Vagina (tissue), 2 donors: ENCODE data around the gene TMSB15C. TPM values are rescaled to one million over a fixed set of nuclear protein-coding genes. Genes with fewer than 3 reads are reported as not detected.

Source experiments
- DNase-seq, 2 donors: peaks; one replicate each; pipeline ENCODE4 v3.0.0-alpha.2; 2017; ENCODE audit errors: extremely low spot score in 2 of 2
- H3K27ac ChIP-seq: fragments of 200-600 bp; sonication (generic); one replicate; pipeline ENCODE4 v1.5.1; 2019
- H3K27me3 ChIP-seq: fragments of 200-600 bp; sonication (generic); one replicate; pipeline ENCODE4 v1.5.1; 2019
- H3K36me3 ChIP-seq, 2 donors: fragments of 200-600 bp; sonication (generic); one replicate each; pipeline ENCODE4 v1.5.1; 2017 to 2019
- H3K4me1 ChIP-seq: fragments of 200-600 bp; sonication (generic); one replicate; pipeline ENCODE4 v1.5.1; 2019
- H3K4me3 ChIP-seq, 2 donors: fragments of 200-600 bp; sonication (generic); 1 replicate in 1 of 2; 2 replicates in 1 of 2; pipeline ENCODE4 v1.5.1; 2016 to 2019
- H3K9me3 ChIP-seq: fragments of 200-600 bp; sonication (generic); one replicate; pipeline ENCODE4 v1.5.1; 2019
- POLR2A ChIP-seq, 2 donors: fragments of 450-650 bp; IDR thresholded peaks; one replicate each; pipeline ENCODE4 v1.6.1; 2017; ENCODE audit warnings: antibody characterized with exemption in 2 of 2, mild to moderate bottlenecking in 2 of 2, moderate library complexity in 2 of 2
- POLR2AphosphoS5 ChIP-seq, 2 donors: sonication (generic); formaldehyde crosslinking; IDR thresholded peaks; one replicate each; pipeline ENCODE4 v1.9.0; 2017; ENCODE audit warnings: antibody characterized with exemption in 2 of 2, mild to moderate bottlenecking in 2 of 2, low read depth in 1 of 2; ENCODE audit not compliant: insufficient read depth in 1 of 2
- intact Hi-C: fragments of 100-400 bp; cut with DNase I; formaldehyde crosslinking; loops from one replicate; pipeline ENCODE4 v1.15.1; 2023
- total RNA-seq: library from RNA; depleted of rRNA; stranded (reverse); fragments of >200 nt; gene quantifications from one replicate; pipeline ENCODE4 v1.2.3, GENCODE V29; 2016
- TF ChIP-seq, protein P1 (sequence below), 3 experiments: fragments of 450-650 bp in 2 of 3; fragments of 200-600 bp in 1 of 3; sonication (generic) in 1 of 3; IDR thresholded peaks; one replicate each; pipeline ENCODE4 v1.5.1; 2017 to 2019; ENCODE audit warnings: antibody characterized with exemption in 3 of 3, mild to moderate bottlenecking in 2 of 3, moderate library complexity in 2 of 3

Gene TMSB15C
- total RNA-seq, 1 donor from 2014 or later, result 4.7 TPM

DNA sequence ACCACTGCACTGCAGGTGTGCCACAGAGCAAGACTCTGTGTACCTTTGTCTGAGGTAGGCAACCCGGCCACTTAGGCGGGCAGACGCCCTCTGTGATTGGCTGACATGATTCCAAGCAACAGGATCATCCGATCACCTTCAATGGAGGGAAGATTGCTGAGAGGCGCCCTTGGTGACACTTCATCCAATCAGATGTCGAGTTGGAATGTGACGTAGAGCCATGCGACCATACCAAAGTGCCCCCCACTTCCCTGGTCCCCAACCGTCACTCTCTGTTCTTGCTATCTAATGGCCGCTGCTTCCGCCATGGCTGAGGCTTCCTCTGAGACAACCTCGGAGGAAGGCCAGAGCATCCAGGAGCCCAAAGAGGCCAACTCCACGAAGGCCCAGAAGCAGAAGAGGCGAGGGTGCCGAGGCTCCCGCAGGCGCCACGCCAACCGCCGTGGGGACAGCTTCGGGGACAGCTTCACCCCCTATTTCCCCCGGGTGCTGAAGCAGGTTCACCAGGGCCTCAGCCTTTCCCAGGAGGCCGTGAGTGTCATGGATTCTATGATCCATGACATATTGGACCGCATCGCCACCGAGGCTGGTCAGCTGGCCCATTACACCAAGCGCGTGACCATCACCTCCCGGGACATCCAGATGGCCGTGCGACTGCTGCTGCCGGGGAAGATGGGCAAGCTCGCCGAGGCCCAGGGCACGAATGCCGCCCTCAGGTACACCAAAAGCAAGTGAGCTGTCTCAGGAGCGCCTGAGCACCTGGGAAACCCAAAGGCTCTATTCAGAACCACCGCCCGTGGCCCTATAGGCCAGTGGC is 36.1 kb downstream of the TMSB15C start, which contains the start of gene H2BW2:
Gene H2BW2, plus strand, starts transcription at position 268 of the 817 bp plus-strand sequence. Its CDS starts 39 bp downstream, at position 307.
- no peaks in the 10 kb centered on the region for H3K4me1 ChIP-seq
- H3K36me3 ChIP-seq, result no peaks in the 10 kb centered on the region
- H3K27ac ChIP-seq, result no peak within 1 kb of the TSS
- TF ChIP-seq POLR2AphosphoS5 (IDR thresholded peaks at IDR 0.05; ENCODE audit: insufficient read depth in 1 of 2, low read depth in 1 of 2) (no peak), POLR2A (IDR thresholded peaks at IDR 0.05) (no peak)
- TF ChIP-seq, protein P1, sequence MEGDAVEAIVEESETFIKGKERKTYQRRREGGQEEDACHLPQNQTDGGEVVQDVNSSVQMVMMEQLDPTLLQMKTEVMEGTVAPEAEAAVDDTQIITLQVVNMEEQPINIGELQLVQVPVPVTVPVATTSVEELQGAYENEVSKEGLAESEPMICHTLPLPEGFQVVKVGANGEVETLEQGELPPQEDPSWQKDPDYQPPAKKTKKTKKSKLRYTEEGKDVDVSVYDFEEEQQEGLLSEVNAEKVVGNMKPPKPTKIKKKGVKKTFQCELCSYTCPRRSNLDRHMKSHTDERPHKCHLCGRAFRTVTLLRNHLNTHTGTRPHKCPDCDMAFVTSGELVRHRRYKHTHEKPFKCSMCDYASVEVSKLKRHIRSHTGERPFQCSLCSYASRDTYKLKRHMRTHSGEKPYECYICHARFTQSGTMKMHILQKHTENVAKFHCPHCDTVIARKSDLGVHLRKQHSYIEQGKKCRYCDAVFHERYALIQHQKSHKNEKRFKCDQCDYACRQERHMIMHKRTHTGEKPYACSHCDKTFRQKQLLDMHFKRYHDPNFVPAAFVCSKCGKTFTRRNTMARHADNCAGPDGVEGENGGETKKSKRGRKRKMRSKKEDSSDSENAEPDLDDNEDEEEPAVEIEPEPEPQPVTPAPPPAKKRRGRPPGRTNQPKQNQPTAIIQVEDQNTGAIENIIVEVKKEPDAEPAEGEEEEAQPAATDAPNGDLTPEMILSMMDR (IDR thresholded peaks at IDR 0.05), result no peak
- intact Hi-C loops, result no loop called here
- no peak within 1 kb of the TSS for H3K4me3 ChIP-seq
- H3K27me3 ChIP-seq, result no peaks in the 10 kb centered on the region
- H3K9me3 ChIP-seq, result no peaks in the 10 kb centered on the region
- no peak for DNase-seq

Other genes starting within 250 kb of the TMSB15C start
- gene RAB9B, start 244.0 kb downstream of the TMSB15C start, total RNA-seq, result 0.98 TPM
- gene TMSB15B, start 113.6 kb downstream of the TMSB15C start, total RNA-seq, result 7.9 TPM
- gene H2BW1, start 62.5 kb downstream of the TMSB15C start, total RNA-seq, result not detected
- gene H2BW2, start 36.3 kb downstream of the TMSB15C start, total RNA-seq, result not detected
- gene ZCCHC18, start 36.3 kb upstream of the TMSB15C start, total RNA-seq, result 1.2 TPM
- 43.0 TPM for gene SLC25A53, start 80.8 kb upstream of the TMSB15C start, total RNA-seq
- 15.0 TPM for gene FAM199X, start 90.2 kb upstream of the TMSB15C start, total RNA-seq
- gene ESX1, start 178.7 kb upstream of the TMSB15C start, total RNA-seq, result not detected